ENCODE measurements around the gene POR. TPM values are rescaled to one million over a fixed set of nuclear protein-coding genes. Genes with fewer than 3 reads are reported as not detected.

POR gene
- total and polyA plus RNA-seq, 2 of the 13 experiments (the other 11 are each of a cell fraction or from before 2014, with no cell fraction given) = 145 to 266 TPM

DNA sequence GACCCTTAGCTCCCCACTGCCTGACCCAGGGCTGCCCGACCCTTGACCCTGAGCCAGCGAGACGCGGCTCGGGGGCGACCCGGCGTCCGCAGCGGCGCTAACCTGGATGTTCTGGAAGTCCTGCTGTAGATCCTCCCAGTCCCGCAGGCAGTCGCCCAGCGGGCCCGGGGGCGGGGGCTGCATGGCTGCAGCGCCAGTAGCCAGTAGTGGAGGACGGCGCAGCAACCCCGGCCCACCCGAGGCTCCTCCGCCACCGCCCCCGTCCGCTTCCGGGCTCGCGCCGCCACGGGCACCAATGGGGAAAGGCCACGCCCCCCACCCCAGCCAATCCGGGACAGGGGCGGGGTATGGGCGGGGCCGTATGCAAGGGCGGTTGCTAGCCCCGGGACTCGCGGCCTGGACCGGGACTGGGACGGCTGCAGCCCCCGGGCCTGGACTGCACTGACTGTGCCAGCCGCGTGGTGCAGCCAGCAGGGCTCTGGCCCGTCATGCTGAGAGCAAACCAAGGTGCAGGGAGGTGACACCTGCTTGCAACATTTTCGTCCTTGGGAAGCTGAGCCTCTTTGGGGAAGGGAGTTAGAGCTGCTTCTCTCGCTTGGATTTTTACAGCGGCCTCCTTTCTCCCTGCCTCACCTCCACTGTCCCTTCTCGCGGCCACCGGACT lies 79.6 kb downstream of the POR start, which contains the start of gene TMEM120A (continued):
- TF ChIP-seq STAT5B (CRISPR knock-in tag; IDR thresholded peaks at IDR 0.05) (no peak), PHB2 (IDR thresholded peaks at IDR 0.05; ENCODE audit: partially characterized antibody) (no peak), NCOA1 (CRISPR knock-in tag; IDR thresholded peaks at IDR 0.05) (0 out of 2 replicates have a peak, but pooled peaks have one; percentile 45), RARG (CRISPR knock-in tag; IDR thresholded peaks at IDR 0.05; ENCODE audit: low read depth) (no peak), XRCC5 (optimal IDR thresholded peaks at IDR 0.05; ENCODE audit: low read length) (peak; percentile 80), SALL2 (CRISPR knock-in tag; IDR thresholded peaks at IDR 0.05) (no peak), ZHX1 (CRISPR knock-in tag; IDR thresholded peaks at IDR 0.05; ENCODE audit: low read depth) (peak; percentile 79; the same call in 1 of the 2 replicates), ZNF280B (CRISPR knock-in tag; IDR thresholded peaks at IDR 0.05; ENCODE audit: borderline replicate concordance) (peak; percentile 58; the same call in 1 of the 2 replicates), KDM6A (CRISPR knock-in tag; IDR thresholded peaks at IDR 0.05; ENCODE audit: low read depth) (0 out of 2 replicates have a peak, but pooled peaks have one; percentile 12), DZIP1 (CRISPR knock-in tag; IDR thresholded peaks at IDR 0.05) (0 out of 2 replicates have a peak, but pooled peaks have one; percentile 50), ZBTB3 (CRISPR knock-in tag; IDR thresholded peaks at IDR 0.05; ENCODE audit: borderline replicate concordance, low read depth) (no peak)
- TF ChIP-seq, protein P1, sequence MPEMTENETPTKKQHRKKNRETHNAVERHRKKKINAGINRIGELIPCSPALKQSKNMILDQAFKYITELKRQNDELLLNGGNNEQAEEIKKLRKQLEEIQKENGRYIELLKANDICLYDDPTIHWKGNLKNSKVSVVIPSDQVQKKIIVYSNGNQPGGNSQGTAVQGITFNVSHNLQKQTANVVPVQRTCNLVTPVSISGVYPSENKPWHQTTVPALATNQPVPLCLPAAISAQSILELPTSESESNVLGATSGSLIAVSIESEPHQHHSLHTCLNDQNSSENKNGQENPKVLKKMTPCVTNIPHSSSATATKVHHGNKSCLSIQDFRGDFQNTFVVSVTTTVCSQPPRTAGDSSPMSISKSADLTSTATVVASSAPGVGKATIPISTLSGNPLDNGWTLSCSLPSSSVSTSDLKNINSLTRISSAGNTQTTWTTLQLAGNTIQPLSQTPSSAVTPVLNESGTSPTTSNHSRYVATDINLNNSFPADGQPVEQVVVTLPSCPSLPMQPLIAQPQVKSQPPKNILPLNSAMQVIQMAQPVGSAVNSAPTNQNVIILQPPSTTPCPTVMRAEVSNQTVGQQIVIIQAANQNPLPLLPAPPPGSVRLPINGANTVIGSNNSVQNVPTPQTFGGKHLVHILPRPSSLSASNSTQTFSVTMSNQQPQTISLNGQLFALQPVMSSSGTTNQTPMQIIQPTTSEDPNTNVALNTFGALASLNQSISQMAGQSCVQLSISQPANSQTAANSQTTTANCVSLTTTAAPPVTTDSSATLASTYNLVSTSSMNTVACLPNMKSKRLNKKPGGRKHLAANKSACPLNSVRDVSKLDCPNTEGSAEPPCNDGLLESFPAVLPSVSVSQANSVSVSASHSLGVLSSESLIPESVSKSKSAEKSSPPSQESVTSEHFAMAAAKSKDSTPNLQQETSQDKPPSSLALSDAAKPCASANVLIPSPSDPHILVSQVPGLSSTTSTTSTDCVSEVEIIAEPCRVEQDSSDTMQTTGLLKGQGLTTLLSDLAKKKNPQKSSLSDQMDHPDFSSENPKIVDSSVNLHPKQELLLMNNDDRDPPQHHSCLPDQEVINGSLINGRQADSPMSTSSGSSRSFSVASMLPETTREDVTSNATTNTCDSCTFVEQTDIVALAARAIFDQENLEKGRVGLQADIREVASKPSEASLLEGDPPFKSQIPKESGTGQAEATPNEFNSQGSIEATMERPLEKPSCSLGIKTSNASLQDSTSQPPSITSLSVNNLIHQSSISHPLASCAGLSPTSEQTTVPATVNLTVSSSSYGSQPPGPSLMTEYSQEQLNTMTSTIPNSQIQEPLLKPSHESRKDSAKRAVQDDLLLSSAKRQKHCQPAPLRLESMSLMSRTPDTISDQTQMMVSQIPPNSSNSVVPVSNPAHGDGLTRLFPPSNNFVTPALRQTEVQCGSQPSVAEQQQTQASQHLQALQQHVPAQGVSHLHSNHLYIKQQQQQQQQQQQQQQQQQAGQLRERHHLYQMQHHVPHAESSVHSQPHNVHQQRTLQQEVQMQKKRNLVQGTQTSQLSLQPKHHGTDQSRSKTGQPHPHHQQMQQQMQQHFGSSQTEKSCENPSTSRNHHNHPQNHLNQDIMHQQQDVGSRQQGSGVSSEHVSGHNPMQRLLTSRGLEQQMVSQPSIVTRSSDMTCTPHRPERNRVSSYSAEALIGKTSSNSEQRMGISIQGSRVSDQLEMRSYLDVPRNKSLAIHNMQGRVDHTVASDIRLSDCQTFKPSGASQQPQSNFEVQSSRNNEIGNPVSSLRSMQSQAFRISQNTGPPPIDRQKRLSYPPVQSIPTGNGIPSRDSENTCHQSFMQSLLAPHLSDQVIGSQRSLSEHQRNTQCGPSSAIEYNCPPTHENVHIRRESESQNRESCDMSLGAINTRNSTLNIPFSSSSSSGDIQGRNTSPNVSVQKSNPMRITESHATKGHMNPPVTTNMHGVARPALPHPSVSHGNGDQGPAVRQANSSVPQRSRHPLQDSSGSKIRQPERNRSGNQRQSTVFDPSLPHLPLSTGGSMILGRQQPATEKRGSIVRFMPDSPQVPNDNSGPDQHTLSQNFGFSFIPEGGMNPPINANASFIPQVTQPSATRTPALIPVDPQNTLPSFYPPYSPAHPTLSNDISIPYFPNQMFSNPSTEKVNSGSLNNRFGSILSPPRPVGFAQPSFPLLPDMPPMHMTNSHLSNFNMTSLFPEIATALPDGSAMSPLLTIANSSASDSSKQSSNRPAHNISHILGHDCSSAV (CRISPR knock-in tag; IDR thresholded peaks at IDR 0.05; ENCODE audit: borderline replicate concordance) = no peak
